Loucy (cell line): Measurements from ENCODE around the gene CLMN.
"Not testable (repeated sequence)": the region's sequence is repeated elsewhere in the genome, so short reads cannot be mapped to it uniquely, and the experiment has no call there.

ENCODE experiments used
- H2AFZ ChIP-seq: fragments of 200-600 bp; sonication (generic); 2 replicates; pipeline ENCODE4 v1.6.0; 2016; ENCODE audit warnings: antibody characterized with exemption, mild to moderate bottlenecking, low read length, moderate library complexity
- H3F3A ChIP-seq: fragments of 200-600 bp; 2 replicates; pipeline ENCODE4 v1.6.0; 2016; ENCODE audit warnings: antibody characterized with exemption, low read depth, mild to moderate bottlenecking
- H3K27me3 ChIP-seq: fragments of 200-600 bp; sonication (generic); 2 replicates; pipeline ENCODE4 v1.6.1; 2014; ENCODE audit warnings: low read length, mild to moderate bottlenecking; ENCODE audit not compliant: insufficient read depth, poor library complexity, severe bottlenecking
- H3K36me3 ChIP-seq: fragments of 200-600 bp; sonication (generic); 2 replicates; pipeline ENCODE4 v1.6.1; 2016; ENCODE audit warnings: low read length; ENCODE audit not compliant: insufficient read depth
- H3K4me1 ChIP-seq: fragments of 200-600 bp; sonication (generic); 2 replicates; pipeline ENCODE4 v1.5.1; 2014; ENCODE audit warnings: low read length, mild to moderate bottlenecking; ENCODE audit not compliant: insufficient read depth, poor library complexity, severe bottlenecking
- H3K4me2 ChIP-seq: fragments of 200-600 bp; sonication (generic); 2 replicates; pipeline ENCODE4 v1.6.0; 2014; ENCODE audit warnings: antibody characterized with exemption, low read length, low read depth, mild to moderate bottlenecking; ENCODE audit not compliant: poor library complexity, severe bottlenecking
- H3K4me3 ChIP-seq: fragments of 200-600 bp; sonication (generic); 2 replicates; pipeline ENCODE4 v1.5.1; 2014; ENCODE audit warnings: low read length, mild to moderate bottlenecking, mixed read lengths; ENCODE audit not compliant: poor library complexity, severe bottlenecking
- H3K79me2 ChIP-seq: fragments of 200-600 bp; sonication (generic); 2 replicates; pipeline ENCODE4 v1.6.1; 2014; ENCODE audit warnings: low read length; ENCODE audit not compliant: insufficient read depth
- H3K9ac ChIP-seq: fragments of 200-600 bp; sonication (generic); 2 replicates; pipeline ENCODE4 v1.6.0; 2014; ENCODE audit warnings: mild to moderate bottlenecking, low read depth, low read length, moderate library complexity; ENCODE audit not compliant: poor library complexity, severe bottlenecking
- H3K9me2 ChIP-seq: fragments of 200-600 bp; sonication (generic); replicated peaks from 2 replicates; pipeline ENCODE4 v1.6.1; 2016; ENCODE audit warnings: low read depth, low read length, mixed read lengths
- H3K9me3 ChIP-seq: fragments of 200-600 bp; sonication (generic); 2 replicates; pipeline ENCODE4 v1.6.1; 2014; ENCODE audit warnings: mild to moderate bottlenecking, antibody characterized with exemption, low read length, low read depth; ENCODE audit not compliant: insufficient read depth
- H4K20me1 ChIP-seq: fragments of 200-600 bp; sonication (generic); 2 replicates; pipeline ENCODE4 v1.6.0; 2014; ENCODE audit warnings: antibody characterized with exemption, low read length, mild to moderate bottlenecking; ENCODE audit not compliant: insufficient read depth, poor library complexity, severe bottlenecking
- EZH2phosphoT487 ChIP-seq: fragments of 200-600 bp; IDR thresholded peaks from 2 replicates; pipeline ENCODE4 v1.6.1; 2018; ENCODE audit warnings: antibody characterized with exemption, mild to moderate bottlenecking, moderate library complexity, borderline replicate concordance
- TF ChIP-seq, protein P1 (sequence below): fragments of 200-600 bp; sonication (generic); conservative IDR thresholded peaks from 2 replicates; pipeline ENCODE4 v1.5.1; 2014; ENCODE audit warnings: mild to moderate bottlenecking, antibody characterized with exemption, low read length

CLMN gene

DNA sequence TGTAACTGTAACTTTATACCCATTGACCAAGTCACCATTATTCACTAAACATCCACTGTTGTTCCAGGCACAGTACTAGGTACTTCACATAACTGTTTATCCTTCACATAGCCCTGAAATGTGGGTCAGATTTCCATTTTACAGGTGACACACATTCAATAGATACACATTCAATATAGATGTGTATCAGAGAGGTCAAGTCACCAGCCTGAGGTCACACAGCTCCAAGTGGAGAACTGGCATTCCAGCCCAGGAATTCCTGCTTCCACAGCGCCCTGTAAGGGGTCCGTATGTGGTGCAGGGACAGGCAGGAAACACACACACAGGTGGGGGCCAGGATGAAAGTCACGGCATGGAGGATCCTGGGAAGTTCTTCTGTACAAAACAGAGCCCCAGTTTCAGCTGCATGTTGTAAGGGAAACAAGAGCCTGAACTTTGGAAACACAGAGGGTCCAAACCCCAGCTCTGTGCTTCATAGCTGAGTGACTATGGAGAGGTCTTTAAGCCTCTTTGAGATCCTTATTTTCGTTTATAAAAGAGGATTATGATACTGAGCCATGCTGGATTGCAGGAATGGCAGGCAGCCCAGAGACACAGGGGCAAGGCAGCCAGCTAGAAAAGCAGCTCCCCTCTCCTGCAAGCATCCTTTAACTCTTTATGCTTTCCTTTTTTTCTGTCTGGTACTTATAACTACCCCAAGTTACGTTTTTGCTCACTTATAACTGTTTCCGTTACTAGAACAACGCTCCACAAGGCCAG, 112.1 kb downstream of the CLMN start:
- no peaks in the 10 kb centered on the region for H3K36me3 ChIP-seq
- H3K9ac ChIP-seq: no peak overlapping the region
- H3F3A ChIP-seq: no peaks in the 10 kb centered on the region
- no peak overlapping the region for H3K4me2 ChIP-seq
- H3K9me3 ChIP-seq: no peaks in the 10 kb centered on the region
- H3K9me2 ChIP-seq: no peaks in the 10 kb centered on the region
- H2AFZ ChIP-seq: no peak overlapping the region
- H3K4me3 ChIP-seq: no peak overlapping the region
- H3K27me3 ChIP-seq: no peaks in the 10 kb centered on the region
- TF ChIP-seq EZH2phosphoT487: no peak
- no peaks in the 10 kb centered on the region for H3K79me2 ChIP-seq
- no peaks in the 10 kb centered on the region for H4K20me1 ChIP-seq
- no peaks in the 10 kb centered on the region for H3K4me1 ChIP-seq

DNA sequence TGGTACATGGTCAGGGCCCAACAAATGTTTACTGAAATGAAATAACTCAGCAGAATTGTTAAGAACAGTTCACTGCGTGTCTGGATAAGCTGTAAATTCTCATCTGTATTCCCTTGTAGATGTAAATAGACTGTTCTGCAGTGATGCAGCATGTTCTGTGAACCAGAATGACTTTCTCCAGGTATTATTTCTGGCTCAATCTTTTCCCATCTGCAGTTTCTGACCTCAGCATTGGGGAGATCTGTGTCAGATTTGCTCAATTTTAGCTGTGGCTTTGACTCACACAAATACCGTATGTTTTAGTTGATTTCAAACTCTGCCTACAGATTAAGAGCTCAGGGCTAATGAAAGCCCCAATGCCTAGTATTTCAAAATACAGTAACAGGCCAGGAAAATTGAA, 113.2 kb downstream of the CLMN start:
- no peak overlapping the region for H3K4me3 ChIP-seq
- no peaks in the 10 kb centered on the region for H3F3A ChIP-seq
- H2AFZ ChIP-seq: no peak overlapping the region
- no peaks in the 10 kb centered on the region for H3K9me3 ChIP-seq
- no peaks in the 10 kb centered on the region for H3K9me2 ChIP-seq
- no peaks in the 10 kb centered on the region for H3K36me3 ChIP-seq
- H3K4me2 ChIP-seq: no peak overlapping the region
- no peaks in the 10 kb centered on the region for H3K4me1 ChIP-seq
- H3K27me3 ChIP-seq: no peaks in the 10 kb centered on the region
- TF ChIP-seq EZH2phosphoT487: no peak
- TF ChIP-seq, protein P1, sequence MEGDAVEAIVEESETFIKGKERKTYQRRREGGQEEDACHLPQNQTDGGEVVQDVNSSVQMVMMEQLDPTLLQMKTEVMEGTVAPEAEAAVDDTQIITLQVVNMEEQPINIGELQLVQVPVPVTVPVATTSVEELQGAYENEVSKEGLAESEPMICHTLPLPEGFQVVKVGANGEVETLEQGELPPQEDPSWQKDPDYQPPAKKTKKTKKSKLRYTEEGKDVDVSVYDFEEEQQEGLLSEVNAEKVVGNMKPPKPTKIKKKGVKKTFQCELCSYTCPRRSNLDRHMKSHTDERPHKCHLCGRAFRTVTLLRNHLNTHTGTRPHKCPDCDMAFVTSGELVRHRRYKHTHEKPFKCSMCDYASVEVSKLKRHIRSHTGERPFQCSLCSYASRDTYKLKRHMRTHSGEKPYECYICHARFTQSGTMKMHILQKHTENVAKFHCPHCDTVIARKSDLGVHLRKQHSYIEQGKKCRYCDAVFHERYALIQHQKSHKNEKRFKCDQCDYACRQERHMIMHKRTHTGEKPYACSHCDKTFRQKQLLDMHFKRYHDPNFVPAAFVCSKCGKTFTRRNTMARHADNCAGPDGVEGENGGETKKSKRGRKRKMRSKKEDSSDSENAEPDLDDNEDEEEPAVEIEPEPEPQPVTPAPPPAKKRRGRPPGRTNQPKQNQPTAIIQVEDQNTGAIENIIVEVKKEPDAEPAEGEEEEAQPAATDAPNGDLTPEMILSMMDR: no peak
- no peaks in the 10 kb centered on the region for H3K79me2 ChIP-seq
- H4K20me1 ChIP-seq: no peaks in the 10 kb centered on the region
- no peak overlapping the region for H3K9ac ChIP-seq

DNA sequence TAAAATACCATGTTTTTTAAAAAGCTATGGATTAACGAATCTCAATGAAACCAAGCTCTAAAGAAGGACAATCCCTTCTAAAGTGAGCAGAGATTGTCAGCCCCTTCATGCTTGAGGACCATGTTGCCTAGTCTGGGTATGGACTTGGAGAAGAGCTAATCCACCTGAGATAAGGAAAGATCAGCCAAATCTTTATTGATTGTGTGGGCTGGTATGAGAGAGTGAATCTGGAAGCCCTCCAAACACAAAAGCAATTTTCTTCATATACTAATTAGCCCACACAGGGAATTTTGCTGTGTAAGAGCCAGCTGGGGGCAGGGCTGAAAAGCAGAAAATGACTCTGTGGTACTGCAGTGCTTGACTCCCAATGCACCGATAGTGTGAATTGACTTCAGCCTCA, 115.0 kb downstream of the CLMN start:
- Histone ChIP-seq H2AFZ (no peak overlapping the region), H3K36me3 (no peaks in the 10 kb centered on the region), H3K79me2 (no peaks in the 10 kb centered on the region), H3F3A (no peaks in the 10 kb centered on the region), H3K4me1 (no peaks in the 10 kb centered on the region), H3K4me2 (no peak overlapping the region), H3K9ac (no peak overlapping the region), H4K20me1 (no peaks in the 10 kb centered on the region), H3K4me3 (no peak overlapping the region), H3K9me2 (no peaks in the 10 kb centered on the region), H3K9me3 (no peaks in the 10 kb centered on the region), H3K27me3 (no peaks in the 10 kb centered on the region)
- TF ChIP-seq, protein P1: no peak
- TF ChIP-seq EZH2phosphoT487: no peak

DNA sequence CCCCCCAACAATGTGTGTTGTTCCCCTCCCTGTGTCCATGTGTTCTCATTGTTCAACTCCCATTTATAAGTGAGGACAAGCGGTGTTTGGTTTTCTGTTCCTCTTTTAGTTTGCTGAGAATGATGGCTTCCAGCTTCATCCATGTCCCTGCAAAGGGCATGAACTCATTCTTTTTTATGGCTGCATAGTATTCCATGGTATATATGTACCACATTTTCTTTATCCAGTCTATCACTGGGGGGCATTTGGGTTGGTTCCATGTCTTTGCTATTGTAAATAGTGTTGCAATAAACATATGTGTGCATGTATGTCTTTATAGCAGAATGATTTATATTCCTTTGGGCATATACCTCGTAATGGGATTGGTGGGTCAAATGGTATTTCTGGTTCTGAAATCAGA, 118.0 kb downstream of the CLMN start:
- H3K36me3 ChIP-seq, H3K4me1 ChIP-seq, H3K9me3 ChIP-seq, H3K27me3 ChIP-seq, H3K4me2 ChIP-seq, H3K9me2 ChIP-seq, H3K4me3 ChIP-seq, H3K9ac ChIP-seq, H3F3A ChIP-seq, H2AFZ ChIP-seq, H3K79me2 ChIP-seq, H4K20me1 ChIP-seq: not testable (repeated sequence)
